ENCODE measurements around the gene KRTAP19-2. TPM values are rescaled to one million over a fixed set of nuclear protein-coding genes. Genes with fewer than 3 reads are reported as not detected.

The KRTAP19-2 gene
- total and polyA plus RNA-seq, 2 experiments from 2014 or later = not detected

GRCh38 chr21:30444204-30444603, 43.0 kb downstream of the KRTAP19-2 start:
- H3K27me3 ChIP-seq = no peaks in the 10 kb centered on the region
- TF ChIP-seq, protein P1, sequence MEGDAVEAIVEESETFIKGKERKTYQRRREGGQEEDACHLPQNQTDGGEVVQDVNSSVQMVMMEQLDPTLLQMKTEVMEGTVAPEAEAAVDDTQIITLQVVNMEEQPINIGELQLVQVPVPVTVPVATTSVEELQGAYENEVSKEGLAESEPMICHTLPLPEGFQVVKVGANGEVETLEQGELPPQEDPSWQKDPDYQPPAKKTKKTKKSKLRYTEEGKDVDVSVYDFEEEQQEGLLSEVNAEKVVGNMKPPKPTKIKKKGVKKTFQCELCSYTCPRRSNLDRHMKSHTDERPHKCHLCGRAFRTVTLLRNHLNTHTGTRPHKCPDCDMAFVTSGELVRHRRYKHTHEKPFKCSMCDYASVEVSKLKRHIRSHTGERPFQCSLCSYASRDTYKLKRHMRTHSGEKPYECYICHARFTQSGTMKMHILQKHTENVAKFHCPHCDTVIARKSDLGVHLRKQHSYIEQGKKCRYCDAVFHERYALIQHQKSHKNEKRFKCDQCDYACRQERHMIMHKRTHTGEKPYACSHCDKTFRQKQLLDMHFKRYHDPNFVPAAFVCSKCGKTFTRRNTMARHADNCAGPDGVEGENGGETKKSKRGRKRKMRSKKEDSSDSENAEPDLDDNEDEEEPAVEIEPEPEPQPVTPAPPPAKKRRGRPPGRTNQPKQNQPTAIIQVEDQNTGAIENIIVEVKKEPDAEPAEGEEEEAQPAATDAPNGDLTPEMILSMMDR (IDR thresholded peaks at IDR 0.05; ENCODE audit: low read depth, low read length) = no peak
- H3K9me3 ChIP-seq (ENCODE audit: low read depth) = no peaks in the 10 kb centered on the region
- no peaks in the 10 kb centered on the region for H3K4me1 ChIP-seq (ENCODE audit: low read depth)
- no peak overlapping the region for H3K27ac ChIP-seq
- DNase-seq (ENCODE audit: low read depth in 1 of 2, low spot score in 1 of 2) = peak in 1 of 2 donors; percentile 2
- H3K4me3 ChIP-seq = no peak overlapping the region
- no peaks in the 10 kb centered on the region for H3K36me3 ChIP-seq

- no peak for DNase-seq (ENCODE audit: low read depth in 1 of 2, low spot score in 1 of 2)
- no peak overlapping the region for H3K4me3 ChIP-seq
- no peaks in the 10 kb centered on the region for H3K4me1 ChIP-seq (ENCODE audit: low read depth)
- H3K27me3 ChIP-seq = no peaks in the 10 kb centered on the region
- no peak overlapping the region for H3K27ac ChIP-seq
- TF ChIP-seq, protein P1 (IDR thresholded peaks at IDR 0.05; ENCODE audit: low read depth, low read length) = no peak
- no peaks in the 10 kb centered on the region for H3K36me3 ChIP-seq
- no peaks in the 10 kb centered on the region for H3K9me3 ChIP-seq (ENCODE audit: low read depth)
Observed at GRCh38 chr21:30443226-30443625, 44.0 kb downstream of the KRTAP19-2 start.

- no peaks in the 10 kb centered on the region for H3K4me1 ChIP-seq (ENCODE audit: low read depth)
- no peaks in the 10 kb centered on the region for H3K9me3 ChIP-seq (ENCODE audit: low read depth)
- DNase-seq (ENCODE audit: low read depth in 1 of 2, low spot score in 1 of 2) = no peak
- H3K27me3 ChIP-seq = no peaks in the 10 kb centered on the region
- no peak within 1 kb of the TSS for H3K4me3 ChIP-seq
- TF ChIP-seq, protein P1 (IDR thresholded peaks at IDR 0.05; ENCODE audit: low read depth, low read length) = no peak
- H3K36me3 ChIP-seq = no peaks in the 10 kb centered on the region
- H3K27ac ChIP-seq = no peak within 1 kb of the TSS
Observed at GRCh38 chr21:30439975-30440374, 47.3 kb downstream of the KRTAP19-2 start, which contains the start of gene KRTAP15-1. KRTAP15-1 (plus strand) TSS chr21:30440275; CDS start chr21:30440328, 53 bp downstream.

Other genes with a start within 250 kb of the KRTAP19-2 start
- gene KRTAP24-1, start 204.5 kb downstream of the KRTAP19-2 start, total RNA-seq = not detected in 2 replicates
- gene KRTAP24-1, start 204.5 kb downstream of the KRTAP19-2 start, polyA plus RNA-seq = not detected in 2 replicates
- gene KRTAP25-1, start 197.9 kb downstream of the KRTAP19-2 start, total RNA-seq = not detected in 2 replicates
- not detected in 2 replicates for gene KRTAP25-1, start 197.9 kb downstream of the KRTAP19-2 start, polyA plus RNA-seq
- not detected in 2 replicates for gene KRTAP26-1, start 167.1 kb downstream of the KRTAP19-2 start, total RNA-seq
- not detected in 2 replicates for gene KRTAP26-1, start 167.1 kb downstream of the KRTAP19-2 start, polyA plus RNA-seq
- gene KRTAP27-1, start 149.7 kb downstream of the KRTAP19-2 start, total RNA-seq = not detected in 2 replicates
- not detected in 2 replicates for gene KRTAP27-1, start 149.7 kb downstream of the KRTAP19-2 start, polyA plus RNA-seq
- gene KRTAP23-1, start 138.8 kb downstream of the KRTAP19-2 start, total RNA-seq = not detected in 2 replicates
- not detected in 2 replicates for gene KRTAP23-1, start 138.8 kb downstream of the KRTAP19-2 start, polyA plus RNA-seq
- gene KRTAP13-2, start 115.2 kb downstream of the KRTAP19-2 start, total RNA-seq = not detected in 2 replicates
- not detected in 2 replicates for gene KRTAP13-2, start 115.2 kb downstream of the KRTAP19-2 start, polyA plus RNA-seq
- gene KRTAP13-1, start 91.4 kb downstream of the KRTAP19-2 start, total RNA-seq = not detected in 2 replicates
- gene KRTAP13-1, start 91.4 kb downstream of the KRTAP19-2 start, polyA plus RNA-seq = not detected in 2 replicates
- gene KRTAP13-3, start 61.5 kb downstream of the KRTAP19-2 start, total RNA-seq = not detected in 2 replicates
- gene KRTAP13-3, start 61.5 kb downstream of the KRTAP19-2 start, polyA plus RNA-seq = not detected in 2 replicates
- gene KRTAP13-4, start 57.2 kb downstream of the KRTAP19-2 start, total RNA-seq = not detected in 2 replicates
- gene KRTAP13-4, start 57.2 kb downstream of the KRTAP19-2 start, polyA plus RNA-seq = not detected in 2 replicates
- gene KRTAP15-1, start 47.2 kb downstream of the KRTAP19-2 start, total RNA-seq = not detected in 2 replicates
- not detected in 2 replicates for gene KRTAP15-1, start 47.2 kb downstream of the KRTAP19-2 start, polyA plus RNA-seq
- gene KRTAP19-1, start 7.1 kb downstream of the KRTAP19-2 start, total RNA-seq = not detected in 2 replicates
- not detected in 2 replicates for gene KRTAP19-1, start 7.1 kb downstream of the KRTAP19-2 start, polyA plus RNA-seq
- gene KRTAP19-3, start 4.6 kb upstream of the KRTAP19-2 start, total RNA-seq = not detected in 2 replicates
- not detected in 2 replicates for gene KRTAP19-3, start 4.6 kb upstream of the KRTAP19-2 start, polyA plus RNA-seq
- not detected in 2 replicates for gene KRTAP19-4, start 9.7 kb upstream of the KRTAP19-2 start, total RNA-seq
- gene KRTAP19-4, start 9.7 kb upstream of the KRTAP19-2 start, polyA plus RNA-seq = not detected in 2 replicates
- not detected in 2 replicates for gene KRTAP19-5, start 14.7 kb upstream of the KRTAP19-2 start, total RNA-seq
- not detected in 2 replicates for gene KRTAP19-5, start 14.7 kb upstream of the KRTAP19-2 start, polyA plus RNA-seq
- not detected in 2 replicates for gene KRTAP19-6, start 54.4 kb upstream of the KRTAP19-2 start, total RNA-seq
- gene KRTAP19-6, start 54.4 kb upstream of the KRTAP19-2 start, polyA plus RNA-seq = not detected in 2 replicates
- gene KRTAP19-7, start 73.9 kb upstream of the KRTAP19-2 start, total RNA-seq = not detected in 2 replicates
- gene KRTAP19-7, start 73.9 kb upstream of the KRTAP19-2 start, polyA plus RNA-seq = not detected in 2 replicates
- not detected in 2 replicates for gene KRTAP22-2, start 103.0 kb upstream of the KRTAP19-2 start, total RNA-seq
- not detected in 2 replicates for gene KRTAP22-2, start 103.0 kb upstream of the KRTAP19-2 start, polyA plus RNA-seq
- gene KRTAP6-3, start 105.0 kb upstream of the KRTAP19-2 start, total RNA-seq = not detected in 2 replicates
- gene KRTAP6-3, start 105.0 kb upstream of the KRTAP19-2 start, polyA plus RNA-seq = not detected in 2 replicates
- not detected in 2 replicates for gene KRTAP6-2, start 111.5 kb upstream of the KRTAP19-2 start, total RNA-seq
- gene KRTAP6-2, start 111.5 kb upstream of the KRTAP19-2 start, polyA plus RNA-seq = not detected in 2 replicates
- not detected in 2 replicates for gene KRTAP22-1, start 113.7 kb upstream of the KRTAP19-2 start, total RNA-seq
- not detected in 2 replicates for gene KRTAP22-1, start 113.7 kb upstream of the KRTAP19-2 start, polyA plus RNA-seq
- not detected in 2 replicates for gene KRTAP6-1, start 126.5 kb upstream of the KRTAP19-2 start, total RNA-seq
- not detected in 2 replicates for gene KRTAP6-1, start 126.5 kb upstream of the KRTAP19-2 start, polyA plus RNA-seq
- not detected in 2 replicates for gene KRTAP20-1, start 129.0 kb upstream of the KRTAP19-2 start, total RNA-seq
- gene KRTAP20-1, start 129.0 kb upstream of the KRTAP19-2 start, polyA plus RNA-seq = not detected in 2 replicates
- not detected in 2 replicates for gene KRTAP20-4, start 133.2 kb upstream of the KRTAP19-2 start, total RNA-seq
- not detected in 2 replicates for gene KRTAP20-4, start 133.2 kb upstream of the KRTAP19-2 start, polyA plus RNA-seq
- not detected in 2 replicates for gene KRTAP20-2, start 147.8 kb upstream of the KRTAP19-2 start, total RNA-seq
- not detected in 2 replicates for gene KRTAP20-2, start 147.8 kb upstream of the KRTAP19-2 start, polyA plus RNA-seq
- gene KRTAP20-3, start 155.4 kb upstream of the KRTAP19-2 start, total RNA-seq = not detected in 2 replicates
- gene KRTAP20-3, start 155.4 kb upstream of the KRTAP19-2 start, polyA plus RNA-seq = not detected in 2 replicates
- gene KRTAP21-3, start 231.3 kb upstream of the KRTAP19-2 start, total RNA-seq = not detected in 2 replicates
- not detected in 2 replicates for gene KRTAP21-3, start 231.3 kb upstream of the KRTAP19-2 start, polyA plus RNA-seq

Data from cardiac muscle cell (in vitro differentiated cells and primary cell).